ENCODE measurements around the gene JAKMIP1.

JAKMIP1 gene

GRCh38 chr4:6200011-6200921, at the start of gene JAKMIP1:
Gene JAKMIP1 (minus strand): TSS chr4:6200549. CDS start chr4:6112850, 87,699 bp downstream.
- DNase-seq (ENCODE audit: low spot score): peak; percentile 63

GRCh38 chr4:6248394-6248793, 48.0 kb upstream of the JAKMIP1 start:
- no peak for DNase-seq (ENCODE audit: low spot score)

- no peak for DNase-seq (ENCODE audit: low spot score)
These were observed 45.9 kb upstream of the JAKMIP1 start for GRCh38 chr4:6246170-6246634.

- no peak for DNase-seq (ENCODE audit: low spot score)
These were observed 45.2 kb upstream of the JAKMIP1 start for GRCh38 chr4:6245246-6246169.

GRCh38 chr4:6242271-6243029, 42.1 kb upstream of the JAKMIP1 start:
- DNase-seq (ENCODE audit: low spot score): no peak

GRCh38 chr4:6241062-6241845, 40.9 kb upstream of the JAKMIP1 start:
- DNase-seq (ENCODE audit: low spot score): no peak

- DNase-seq (ENCODE audit: low spot score): no peak
These were observed 39.6 kb upstream of the JAKMIP1 start for GRCh38 chr4:6239968-6240367.

- DNase-seq (ENCODE audit: low spot score): no peak
These were observed 39.1 kb upstream of the JAKMIP1 start for GRCh38 chr4:6239486-6239885.

GRCh38 chr4:6236816-6237390, 36.6 kb upstream of the JAKMIP1 start:
- no peak for DNase-seq (ENCODE audit: low spot score)

GRCh38 chr4:6235901-6236640, 35.7 kb upstream of the JAKMIP1 start:
- DNase-seq (ENCODE audit: low spot score): no peak

GRCh38 chr4:6235012-6235411, 34.7 kb upstream of the JAKMIP1 start:
- DNase-seq (ENCODE audit: low spot score): no peak

- DNase-seq (ENCODE audit: low spot score): no peak
These were observed 33.6 kb upstream of the JAKMIP1 start for GRCh38 chr4:6233929-6234328.

GRCh38 chr4:6232836-6233785, 32.8 kb upstream of the JAKMIP1 start:
- DNase-seq (ENCODE audit: low spot score): no peak

GRCh38 chr4:6231663-6232165, 31.4 kb upstream of the JAKMIP1 start:
- DNase-seq (ENCODE audit: low spot score): no peak

GRCh38 chr4:6230827-6231662, 30.7 kb upstream of the JAKMIP1 start:
- no peak for DNase-seq (ENCODE audit: low spot score)

GRCh38 chr4:6230502-6230785, 30.1 kb upstream of the JAKMIP1 start:
- DNase-seq (ENCODE audit: low spot score): no peak

- no peak for DNase-seq (ENCODE audit: low spot score)
These were observed 29.5 kb upstream of the JAKMIP1 start for GRCh38 chr4:6229671-6230501.
